GM18526 (cell line): ENCODE data around the gene NAB2.
A peak's percentile ranks its signal among the peaks of the same experiment; 100 is the strongest.

Source experiments
- POLR2A ChIP-seq: IDR thresholded peaks from 3 replicates; pipeline ENCODE4 v1.6.1; 2011; ENCODE audit not compliant: insufficient read length; ENCODE audit errors: extremely low read depth

Gene NAB2, protein sequence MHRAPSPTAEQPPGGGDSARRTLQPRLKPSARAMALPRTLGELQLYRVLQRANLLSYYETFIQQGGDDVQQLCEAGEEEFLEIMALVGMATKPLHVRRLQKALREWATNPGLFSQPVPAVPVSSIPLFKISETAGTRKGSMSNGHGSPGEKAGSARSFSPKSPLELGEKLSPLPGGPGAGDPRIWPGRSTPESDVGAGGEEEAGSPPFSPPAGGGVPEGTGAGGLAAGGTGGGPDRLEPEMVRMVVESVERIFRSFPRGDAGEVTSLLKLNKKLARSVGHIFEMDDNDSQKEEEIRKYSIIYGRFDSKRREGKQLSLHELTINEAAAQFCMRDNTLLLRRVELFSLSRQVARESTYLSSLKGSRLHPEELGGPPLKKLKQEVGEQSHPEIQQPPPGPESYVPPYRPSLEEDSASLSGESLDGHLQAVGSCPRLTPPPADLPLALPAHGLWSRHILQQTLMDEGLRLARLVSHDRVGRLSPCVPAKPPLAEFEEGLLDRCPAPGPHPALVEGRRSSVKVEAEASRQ

DNA sequence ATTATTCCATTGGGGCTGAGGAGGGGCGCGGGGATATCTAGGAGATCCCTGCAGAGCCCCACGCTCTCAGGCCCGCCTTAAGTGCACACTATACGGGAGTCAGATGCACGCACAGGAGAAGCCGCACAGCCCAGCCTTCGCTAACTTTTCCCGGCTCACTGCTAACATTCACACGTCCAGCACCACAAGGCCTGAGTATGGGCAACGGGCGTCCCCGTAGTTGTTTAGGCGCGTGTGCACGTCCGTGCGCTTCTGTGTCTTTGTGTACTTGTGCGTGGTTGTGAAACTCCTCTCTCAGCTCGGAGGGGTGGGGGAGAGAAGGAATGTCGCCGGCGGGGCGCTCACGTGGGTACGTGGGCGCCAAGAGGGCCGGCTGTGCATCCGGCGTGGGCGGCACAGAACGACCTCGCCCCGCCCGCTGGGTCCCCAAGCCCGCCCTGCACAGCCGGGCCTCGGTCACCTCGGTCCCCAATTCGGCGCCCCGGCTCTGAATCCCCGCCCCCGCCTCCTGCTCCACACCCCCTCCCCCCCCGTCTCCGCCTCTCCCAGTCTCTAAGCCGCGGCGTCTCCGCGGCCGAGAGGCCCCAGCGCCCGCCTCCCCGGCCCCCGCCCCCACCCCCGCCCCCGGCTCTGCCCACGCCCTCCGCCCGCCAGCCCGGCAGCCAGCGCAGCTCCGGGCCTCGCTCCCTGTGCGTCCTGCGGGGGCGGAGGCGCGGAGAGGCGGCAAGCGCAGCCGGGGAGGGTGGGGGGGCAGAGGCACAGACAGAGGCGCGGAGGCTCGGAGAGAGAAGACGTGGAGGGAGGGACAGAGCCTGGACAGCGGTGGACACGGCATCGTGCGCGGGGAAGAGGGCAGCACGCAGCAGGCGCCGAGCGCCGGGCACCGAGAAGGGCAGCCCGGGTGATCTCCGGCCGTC, at the start of gene NAB2:
Gene NAB2 (plus strand): TSS at position 761 of the 917 bp plus-strand sequence. CDS start 158 bp downstream, outside the sequence.
- TF ChIP-seq POLR2A, result peak; percentile 76

DNA sequence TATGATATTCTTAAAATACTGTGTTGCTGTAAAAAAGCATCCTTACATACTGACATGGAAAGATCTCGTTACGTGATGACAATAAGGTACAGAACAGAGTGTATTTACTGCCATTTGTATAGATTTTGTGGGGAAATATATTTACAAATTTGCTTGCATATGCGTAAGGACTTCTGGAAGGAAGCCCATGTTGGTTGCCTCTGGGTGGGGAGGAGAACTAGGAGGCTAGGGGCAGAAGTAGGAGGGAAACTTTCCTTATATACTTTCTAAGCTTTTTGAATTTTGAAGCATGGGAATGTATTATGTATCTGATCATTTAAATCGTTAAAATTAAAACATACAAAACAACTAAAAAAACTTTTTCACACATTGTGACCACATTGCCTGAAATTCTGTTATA, 48.7 kb upstream of the NAB2 start:
- no peak for TF ChIP-seq POLR2A

DNA sequence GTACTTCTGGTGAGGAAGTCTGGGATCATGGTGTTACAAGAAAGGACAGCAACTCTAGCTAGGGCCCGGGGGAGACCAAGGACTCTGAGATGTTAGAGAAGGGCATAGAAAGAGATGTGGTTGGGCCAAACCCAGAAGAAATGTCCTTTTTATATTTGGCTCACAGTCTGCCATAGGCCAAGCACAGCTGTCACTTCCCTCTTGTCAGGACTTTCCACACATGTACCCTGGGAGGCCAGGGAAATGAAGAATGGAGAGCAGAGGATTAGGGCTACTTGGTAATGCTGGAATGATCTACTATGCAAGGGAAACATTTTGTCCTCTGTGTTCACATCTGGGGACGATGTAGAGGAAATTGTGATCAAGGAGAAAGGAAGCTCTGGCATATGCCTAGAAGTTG, 48.2 kb upstream of the NAB2 start:
- no peak for TF ChIP-seq POLR2A

DNA sequence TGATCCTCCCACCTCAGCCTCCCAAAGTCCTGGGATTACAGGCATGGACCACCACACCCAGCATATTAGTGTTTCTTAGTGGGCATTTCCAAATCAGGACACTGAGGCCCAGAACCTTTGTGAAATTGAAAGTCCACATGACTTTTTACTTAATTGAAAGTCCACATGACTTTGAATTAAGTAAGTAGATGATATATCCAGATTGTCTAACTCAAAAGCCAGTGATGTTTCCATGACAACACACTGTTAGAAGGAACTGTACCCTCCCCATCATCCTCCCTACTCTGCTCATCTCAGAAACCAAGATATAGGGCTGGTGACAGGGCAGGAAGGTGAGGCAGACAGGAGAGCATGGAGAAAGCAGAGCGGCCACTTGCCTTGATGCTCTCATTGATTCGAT, 46.2 kb upstream of the NAB2 start:
- no peak for TF ChIP-seq POLR2A

DNA sequence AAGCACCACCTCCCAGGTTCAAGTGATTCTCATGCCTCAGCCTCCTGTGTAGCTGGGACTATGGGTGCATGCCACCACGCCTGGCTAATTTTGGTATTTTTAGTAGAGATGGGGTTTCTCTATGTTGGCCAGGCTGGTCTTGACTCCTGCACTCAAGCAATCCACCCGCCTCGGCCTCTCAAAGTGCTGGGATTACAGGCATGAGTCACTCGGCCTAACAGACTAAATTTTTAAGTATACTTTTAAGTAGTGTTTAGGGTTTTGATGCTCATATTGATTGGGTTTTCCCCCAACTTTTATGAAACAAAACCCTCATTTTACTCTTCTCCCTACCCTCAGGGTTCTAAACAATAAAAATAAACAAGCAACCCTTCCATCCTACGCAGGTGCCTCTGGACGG, 44.4 kb upstream of the NAB2 start:
- no peak for TF ChIP-seq POLR2A

DNA sequence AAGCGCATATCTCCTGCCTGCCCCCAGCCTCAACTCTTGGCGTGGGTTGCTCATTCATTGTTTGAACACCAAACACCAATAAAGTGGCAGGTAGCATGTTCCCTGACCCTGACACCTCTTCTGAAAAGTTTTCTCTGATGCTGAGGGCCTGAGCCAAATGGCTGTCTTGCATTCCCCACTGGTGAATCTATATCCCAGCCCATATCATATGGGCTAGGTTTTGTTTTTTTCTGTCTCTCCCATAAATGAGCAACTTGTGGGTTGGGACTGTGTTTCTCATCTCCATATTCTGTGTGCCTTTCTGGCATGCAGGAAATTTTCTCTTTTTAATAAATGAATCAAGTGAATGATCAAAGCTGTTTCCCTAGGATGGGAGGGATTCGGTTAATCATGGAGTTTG, 44.0 kb upstream of the NAB2 start:
- no peak for TF ChIP-seq POLR2A

DNA sequence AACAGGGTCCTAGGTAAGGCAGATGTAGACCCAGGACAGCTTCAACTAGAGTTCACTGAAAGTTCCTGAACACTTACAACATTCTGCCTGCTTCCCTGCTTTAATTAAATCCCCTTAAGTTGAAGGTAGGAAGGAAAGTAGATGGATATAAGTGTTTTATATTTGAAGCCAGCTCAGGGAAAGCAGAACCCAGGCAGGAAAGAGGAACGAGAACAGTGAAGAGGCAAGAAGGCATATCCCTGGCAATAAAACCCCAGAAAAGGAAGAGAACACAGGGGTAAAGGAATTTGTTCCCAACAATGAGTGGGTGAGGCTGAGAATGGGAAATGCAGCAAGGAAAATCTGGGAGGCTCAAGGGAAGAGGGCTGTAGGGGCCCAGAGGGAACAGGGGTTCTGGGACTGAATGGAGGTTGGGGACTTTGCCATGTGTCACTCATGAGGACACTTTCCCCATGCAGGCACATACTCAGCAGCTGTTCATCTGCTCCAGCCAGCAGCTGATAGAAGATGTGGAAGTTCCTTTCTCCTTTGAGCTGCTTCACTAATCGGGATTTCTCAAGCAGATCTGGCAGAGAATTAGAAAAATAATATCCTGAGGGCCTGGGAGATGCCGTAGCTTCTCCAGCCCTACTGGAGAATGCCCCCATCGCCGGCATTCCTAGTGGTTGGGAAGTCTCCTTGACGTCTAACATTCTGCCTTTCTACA, 42.7 kb upstream of the NAB2 start:
- TF ChIP-seq POLR2A, result no peak

DNA sequence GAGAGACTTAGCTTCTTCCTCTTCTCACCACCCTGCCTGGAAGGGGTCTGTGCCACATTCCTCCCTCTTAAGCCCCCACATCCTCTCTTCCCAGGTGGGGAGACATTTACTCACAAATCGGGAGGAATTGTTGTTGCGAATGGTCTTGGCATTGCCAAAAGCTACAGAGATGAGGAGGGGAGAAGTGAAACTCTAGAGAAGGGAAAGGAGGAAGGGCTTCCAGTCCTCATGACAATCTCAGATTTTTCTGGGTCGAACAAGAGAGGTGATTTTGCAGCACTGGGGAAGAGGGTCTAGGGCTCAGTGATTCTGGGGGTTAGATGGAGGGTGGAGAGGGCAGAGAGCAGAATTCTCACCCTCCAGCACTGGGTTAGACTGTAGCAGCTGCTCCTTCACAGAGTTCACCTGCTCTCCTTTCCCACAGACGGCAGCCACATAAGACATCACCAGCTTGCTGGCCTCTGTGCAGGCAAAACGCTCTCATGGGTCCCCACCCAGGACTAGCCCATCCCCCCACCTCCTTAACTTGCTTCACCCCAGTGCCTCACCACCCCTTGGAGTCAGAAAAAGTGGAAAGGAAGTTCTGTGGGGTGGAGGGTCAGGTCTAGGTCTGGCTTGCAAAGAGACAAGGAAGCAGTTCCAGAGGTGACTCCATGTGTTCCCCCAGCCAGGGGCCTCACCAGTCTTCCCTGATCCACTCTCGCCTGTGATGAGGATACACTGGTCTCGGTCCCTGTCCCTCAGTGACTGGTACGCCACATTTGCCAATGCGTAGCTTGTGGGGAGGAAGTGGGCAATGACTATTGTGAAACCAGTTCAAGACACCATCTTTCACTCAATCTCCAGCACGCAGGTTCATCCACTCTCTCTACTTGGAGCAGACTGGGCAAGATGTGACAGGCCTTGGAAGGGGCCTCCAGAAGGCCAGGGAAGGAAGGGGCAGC, 41.7 kb upstream of the NAB2 start:
- TF ChIP-seq POLR2A, result no peak

DNA sequence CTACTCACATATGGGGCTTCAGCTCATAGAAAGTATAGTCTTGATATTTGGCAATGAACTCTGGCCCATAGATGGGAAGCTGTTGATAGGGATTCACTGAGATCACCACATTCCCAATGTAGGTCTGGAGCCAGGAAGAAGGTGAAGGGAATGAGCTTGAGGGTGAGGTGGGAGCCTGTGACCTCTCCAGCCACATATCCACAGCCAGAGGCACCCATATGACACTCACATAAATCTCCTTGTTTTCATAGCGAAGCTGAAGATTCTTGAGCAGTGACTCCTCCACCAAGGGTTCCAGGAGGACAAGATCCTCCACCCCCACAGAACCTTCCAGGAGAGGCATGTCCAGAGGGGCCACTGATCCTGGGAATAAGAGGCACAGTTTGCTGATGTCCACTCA, 40.9 kb upstream of the NAB2 start:
- no peak for TF ChIP-seq POLR2A

DNA sequence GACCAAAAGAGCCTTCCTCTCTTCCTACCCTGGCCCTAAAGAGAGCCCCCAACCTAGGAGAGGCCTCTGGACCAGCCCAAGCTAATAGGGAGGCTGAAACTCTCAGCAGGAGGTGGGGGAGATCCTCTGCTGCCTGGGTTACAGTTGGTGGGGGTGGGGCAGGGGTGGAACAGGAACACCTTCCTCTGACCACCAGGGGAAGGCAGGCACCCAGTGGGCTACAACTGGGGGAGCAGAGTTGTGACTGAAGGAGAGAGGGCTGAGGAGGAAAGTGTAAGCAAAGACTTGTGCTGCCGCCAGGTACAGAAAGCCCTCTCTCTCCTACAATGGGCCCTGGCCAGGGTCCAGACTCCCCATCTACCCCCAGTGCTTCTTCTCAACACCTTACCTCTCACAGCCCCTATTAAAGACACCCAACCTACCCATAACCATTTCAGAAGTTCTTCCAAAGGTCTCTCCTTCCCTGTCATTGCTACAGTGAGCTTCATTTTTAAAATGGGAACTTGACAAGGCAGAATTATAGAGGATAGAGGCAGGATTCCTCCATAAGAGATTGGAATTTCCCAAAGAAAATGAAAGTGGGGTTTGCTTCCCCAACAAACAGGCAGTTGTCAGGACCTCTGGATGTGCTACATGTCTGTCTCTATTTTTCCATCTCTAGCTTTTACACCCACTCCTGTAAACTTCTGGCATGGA, 40.3 kb upstream of the NAB2 start:
- TF ChIP-seq POLR2A, result no peak

DNA sequence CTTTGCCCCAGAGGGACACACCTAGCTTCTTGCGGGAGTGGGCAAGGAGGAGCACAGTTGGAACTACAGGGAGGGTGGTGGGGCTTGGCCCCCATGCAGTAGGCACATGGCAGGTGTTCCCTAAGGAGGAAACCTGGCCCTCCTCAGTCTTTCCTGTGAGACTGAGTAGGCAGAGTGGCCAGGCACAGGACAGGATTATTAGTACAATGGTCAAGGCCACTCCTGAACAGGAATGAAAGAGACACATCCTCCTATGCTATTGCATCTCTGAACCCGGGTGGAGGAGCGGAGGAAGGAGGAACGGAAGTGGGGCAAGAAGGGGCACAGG, 39.8 kb upstream of the NAB2 start:
- TF ChIP-seq POLR2A, result no peak

DNA sequence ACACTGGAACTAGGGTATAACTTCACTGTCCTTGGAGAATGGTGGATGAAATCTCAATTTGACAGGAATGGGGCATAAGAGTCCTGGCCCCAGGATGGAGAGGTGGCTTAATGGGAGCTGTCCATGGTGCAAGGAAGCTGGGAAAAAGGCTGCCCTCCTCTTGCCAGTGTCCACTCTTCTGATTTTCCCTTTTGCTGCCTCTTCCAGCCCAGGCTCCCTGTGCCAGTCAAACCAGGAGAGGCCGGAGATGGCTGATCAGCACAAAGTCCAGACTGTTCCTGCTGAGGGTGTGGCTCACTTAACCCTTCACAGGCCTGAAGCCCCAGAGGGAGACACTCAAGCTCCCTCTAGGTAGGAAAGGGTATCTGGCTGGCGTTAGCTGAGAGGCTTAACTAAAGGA, 39.0 kb upstream of the NAB2 start, which contains the start of gene MYO1A:
Gene MYO1A (minus strand): TSS at position 240 of the 400 bp plus-strand sequence. CDS start 1,806 bp downstream, outside the sequence.
- no peak for TF ChIP-seq POLR2A

DNA sequence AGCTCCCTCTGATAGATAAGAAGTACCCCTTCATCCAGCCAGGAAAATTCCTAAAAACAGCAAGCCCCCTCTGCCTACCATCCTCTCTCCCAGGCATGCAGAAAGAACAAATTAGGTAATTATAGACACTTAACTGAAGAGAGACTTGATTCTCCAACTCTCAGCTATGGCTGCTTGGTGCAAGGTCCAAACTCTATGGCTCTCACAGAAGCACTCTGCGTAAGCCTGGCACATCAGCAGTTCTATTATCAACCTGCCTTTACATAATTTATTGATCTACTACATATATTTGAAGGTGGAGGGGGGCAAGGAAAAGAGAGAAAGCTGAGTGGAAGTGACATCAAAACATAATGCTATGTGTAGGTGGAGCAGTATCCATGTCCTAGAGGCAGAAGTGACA, 37.9 kb upstream of the NAB2 start:
- no peak for TF ChIP-seq POLR2A

DNA sequence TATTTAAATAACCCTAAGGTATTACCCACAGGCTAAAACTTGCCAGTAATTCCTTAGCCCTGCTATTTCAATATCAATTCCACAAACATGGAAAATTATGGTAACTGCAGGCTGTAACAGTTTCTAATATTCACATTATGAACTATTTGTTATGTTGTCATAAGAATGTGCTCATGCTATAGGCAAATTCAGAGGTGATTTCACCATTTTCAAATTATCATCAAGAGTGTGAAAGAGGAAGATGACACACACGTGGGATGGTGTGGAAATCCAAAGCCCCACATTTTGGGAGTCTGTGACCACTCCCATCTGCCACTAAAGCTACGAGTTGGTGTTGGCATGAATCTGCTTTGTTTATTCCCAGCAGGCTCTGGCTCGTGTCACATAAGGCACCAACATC, 33.1 kb upstream of the NAB2 start:
- TF ChIP-seq POLR2A, result no peak
